KOPT-K1 (cell line): ENCODE results near the gene KIAA1586.
"Not testable (repeated sequence)": the region's sequence is repeated elsewhere in the genome, so short reads cannot be mapped to it uniquely, and the experiment has no call there.

ENCODE experiments used
- H3K27ac ChIP-seq: fragments of 200-600 bp; sonication (generic); 2 replicates; pipeline ENCODE4 v1.5.1; 2016; ENCODE audit warnings: antibody characterized with exemption, mild to moderate bottlenecking, low read depth, low read length; ENCODE audit not compliant: poor library complexity, severe bottlenecking
- H3K36me3 ChIP-seq: fragments of 200-600 bp; sonication (generic); 2 replicates; pipeline ENCODE4 v1.5.1; 2017; ENCODE audit warnings: antibody characterized with exemption, mild to moderate bottlenecking, low read length, moderate library complexity; ENCODE audit not compliant: insufficient read depth
- H3K9me3 ChIP-seq: fragments of 200-600 bp; sonication (generic); 2 replicates; pipeline ENCODE4 v1.5.1; 2017; ENCODE audit warnings: antibody characterized with exemption, low read length, mild to moderate bottlenecking; ENCODE audit not compliant: insufficient read depth, poor library complexity, severe bottlenecking

KIAA1586 gene, protein sequence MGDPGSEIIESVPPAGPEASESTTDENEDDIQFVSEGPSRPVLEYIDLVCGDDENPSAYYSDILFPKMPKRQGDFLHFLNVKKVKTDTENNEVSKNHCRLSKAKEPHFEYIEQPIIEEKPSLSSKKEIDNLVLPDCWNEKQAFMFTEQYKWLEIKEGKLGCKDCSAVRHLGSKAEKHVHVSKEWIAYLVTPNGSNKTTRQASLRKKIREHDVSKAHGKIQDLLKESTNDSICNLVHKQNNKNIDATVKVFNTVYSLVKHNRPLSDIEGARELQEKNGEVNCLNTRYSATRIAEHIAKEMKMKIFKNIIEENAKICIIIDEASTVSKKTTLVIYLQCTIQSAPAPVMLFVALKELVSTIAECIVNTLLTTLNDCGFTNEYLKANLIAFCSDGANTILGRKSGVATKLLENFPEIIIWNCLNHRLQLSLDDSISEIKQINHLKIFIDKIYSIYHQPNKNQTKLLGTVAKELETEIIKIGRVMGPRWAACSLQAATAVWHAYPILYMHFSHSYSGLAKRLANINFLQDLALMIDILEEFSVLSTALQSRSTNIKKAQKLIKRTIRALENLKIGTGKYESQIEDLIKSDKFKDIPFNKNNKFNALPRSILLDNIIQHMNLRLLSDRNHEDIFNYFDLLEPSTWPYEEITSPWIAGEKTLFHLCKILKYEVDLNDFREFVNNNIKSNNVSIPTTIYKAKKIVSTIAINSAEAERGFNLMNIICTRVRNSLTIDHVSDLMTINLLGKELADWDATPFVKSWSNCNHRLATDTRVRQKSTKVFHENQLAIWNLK

DNA sequence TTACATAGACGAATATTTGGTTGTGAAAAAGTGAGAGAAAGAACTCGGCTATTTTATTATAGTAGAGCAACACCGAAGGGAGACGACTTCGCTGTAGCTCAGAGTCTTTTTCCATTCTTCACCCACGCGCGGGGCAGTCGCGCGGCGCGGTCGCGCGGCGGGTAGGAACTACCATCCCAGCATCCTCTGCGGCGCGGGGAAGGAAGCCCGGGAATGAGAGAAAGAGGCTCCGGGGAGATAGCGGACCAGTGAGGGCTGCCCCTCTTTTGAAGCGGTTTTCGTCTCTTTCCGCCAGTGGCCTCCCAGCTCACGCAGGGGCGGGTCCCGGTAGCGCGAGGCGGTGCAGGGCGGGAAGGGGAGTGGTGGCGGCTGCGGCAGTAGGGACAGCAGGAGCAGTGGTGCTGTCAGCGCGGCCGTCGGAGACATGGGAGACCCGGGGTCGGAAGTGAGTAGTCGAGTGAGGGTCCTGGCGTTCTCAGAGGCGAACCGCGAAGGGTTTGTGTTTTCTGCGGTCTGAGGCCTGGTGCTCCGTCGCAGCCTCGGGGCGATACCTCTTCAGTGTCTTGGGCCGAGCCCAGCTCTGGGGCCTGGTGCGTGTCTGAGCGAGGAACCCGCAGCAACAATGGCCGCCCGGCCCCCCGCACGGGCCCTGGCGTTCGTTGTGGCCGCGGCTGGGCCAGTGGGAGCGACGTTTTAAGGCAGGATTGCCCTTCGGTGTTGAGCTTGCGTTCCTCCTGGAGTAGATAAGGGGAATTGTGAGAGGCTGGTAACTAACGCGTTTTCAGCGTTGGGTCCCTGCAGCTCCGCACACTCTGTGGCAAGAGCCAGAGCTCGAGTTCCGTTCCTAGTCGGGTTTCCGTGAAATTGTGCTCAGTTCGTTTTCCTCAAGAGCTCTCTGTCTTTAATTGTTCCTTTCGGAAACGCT is at the start of gene KIAA1586:
Gene KIAA1586 (plus strand): TSS at position 362 of the 925 bp plus-strand sequence. CDS start 63 bp downstream, at position 425.
- H3K9me3 ChIP-seq, result not testable (repeated sequence)
- Histone ChIP-seq H3K36me3 (peaks cover 23% of the 10 kb centered on the region), H3K27ac (peak within 1 kb of the TSS; percentile 38)

DNA sequence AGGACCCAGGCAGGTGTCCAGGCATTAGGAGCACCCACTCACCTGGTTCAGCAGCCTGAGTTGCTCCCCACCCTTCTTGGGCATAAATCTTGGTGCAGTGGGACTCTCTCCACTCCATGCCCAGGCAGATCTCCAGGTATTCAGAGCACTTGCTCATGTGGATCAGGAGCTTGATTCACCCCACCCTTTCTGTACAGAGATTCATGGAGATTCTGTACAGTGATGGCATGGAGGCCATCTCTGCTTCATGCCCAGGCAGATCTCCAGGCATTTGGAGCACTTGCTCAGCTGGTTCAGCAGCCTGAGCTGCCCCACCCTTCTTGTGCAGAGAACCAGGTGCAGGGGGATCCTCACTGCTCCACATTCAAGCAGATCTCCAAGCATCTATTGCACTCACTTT is 47.4 kb upstream of the KIAA1586 start:
- H3K9me3 ChIP-seq, result no peaks in the 10 kb centered on the region
- H3K27ac ChIP-seq, result no peak overlapping the region
- no peaks in the 10 kb centered on the region for H3K36me3 ChIP-seq

DNA sequence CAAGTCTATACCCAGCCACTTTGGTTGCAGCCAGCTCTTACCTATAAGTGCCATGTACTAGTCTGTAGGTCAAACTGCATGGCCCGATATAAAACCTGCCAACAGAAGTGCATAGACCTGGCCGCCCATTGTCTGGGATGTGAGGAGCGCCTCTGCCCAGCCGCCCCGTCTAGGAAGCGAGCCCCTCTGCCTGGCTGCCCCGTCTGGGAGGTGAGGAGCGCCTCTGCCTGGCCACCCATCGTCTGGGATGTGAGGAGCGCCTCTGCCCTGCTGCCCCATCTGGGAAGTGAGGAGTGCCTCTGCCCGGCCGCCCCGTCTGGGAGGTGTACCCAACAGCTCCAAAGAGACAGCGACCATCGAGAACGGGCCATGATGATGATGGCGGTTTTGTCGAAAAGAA is 46.7 kb upstream of the KIAA1586 start:
- not testable (repeated sequence) for H3K36me3 ChIP-seq, H3K9me3 ChIP-seq, H3K27ac ChIP-seq

DNA sequence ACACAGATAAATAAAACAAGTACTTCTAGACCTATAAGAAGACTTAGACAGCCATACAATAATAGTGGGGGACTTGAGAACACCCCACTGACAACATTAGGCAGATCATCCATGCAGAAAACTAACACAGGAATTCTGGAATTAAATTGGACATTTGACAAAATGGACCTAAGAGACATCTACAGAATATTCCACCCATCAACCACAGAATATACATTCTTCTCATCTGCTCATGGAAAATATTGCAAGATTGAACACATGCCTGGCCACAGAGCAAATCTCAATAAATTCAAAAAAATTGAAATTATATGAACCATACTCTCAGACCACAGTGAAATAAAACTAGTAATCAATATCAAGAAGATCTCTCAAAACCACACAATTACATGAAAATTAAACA is 44.3 kb upstream of the KIAA1586 start:
- no peaks in the 10 kb centered on the region for H3K9me3 ChIP-seq
- no peaks in the 10 kb centered on the region for H3K36me3 ChIP-seq
- no peak overlapping the region for H3K27ac ChIP-seq

DNA sequence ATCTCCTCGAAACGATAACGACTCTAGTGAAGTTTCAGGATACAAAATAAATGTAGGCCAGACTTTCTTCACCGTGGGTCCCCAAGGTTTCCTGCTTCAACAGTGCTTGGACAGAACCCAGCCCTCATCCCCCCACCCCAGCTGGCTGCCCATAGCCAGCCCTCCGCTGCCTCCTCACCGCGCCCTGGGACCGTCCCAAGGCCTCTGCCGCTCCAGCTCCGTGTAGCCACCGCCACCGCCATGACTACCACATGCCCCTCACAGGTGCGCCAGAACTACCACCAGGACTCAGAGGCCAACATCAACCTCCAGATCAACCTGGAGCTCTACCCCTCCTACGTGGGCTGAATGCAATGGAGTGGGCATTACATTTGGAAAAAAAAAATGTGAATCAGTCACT is 42.2 kb upstream of the KIAA1586 start:
- H3K9me3 ChIP-seq, result no peaks in the 10 kb centered on the region
- no peak overlapping the region for H3K27ac ChIP-seq
- H3K36me3 ChIP-seq, result no peaks in the 10 kb centered on the region

DNA sequence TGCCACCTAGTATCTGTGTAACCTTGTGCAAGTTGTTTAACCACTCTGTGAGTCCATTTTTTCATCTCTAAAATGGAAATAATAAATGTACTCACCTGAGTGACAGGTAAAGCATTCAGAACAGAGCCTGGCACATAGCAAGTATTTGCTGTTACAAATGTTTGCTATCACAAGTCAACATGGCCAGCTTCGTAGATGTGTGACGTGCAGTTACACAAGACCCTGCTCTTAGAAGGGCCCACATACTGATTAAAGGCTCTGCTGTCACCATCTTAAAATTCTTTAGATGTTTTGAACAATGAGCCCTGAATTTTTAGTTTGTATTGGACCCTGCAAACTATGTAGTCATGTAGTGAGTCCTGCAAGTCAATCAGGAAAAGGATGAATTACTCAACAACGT is 40.4 kb upstream of the KIAA1586 start:
- no peaks in the 10 kb centered on the region for H3K9me3 ChIP-seq
- H3K27ac ChIP-seq, result no peak overlapping the region
- no peaks in the 10 kb centered on the region for H3K36me3 ChIP-seq

DNA sequence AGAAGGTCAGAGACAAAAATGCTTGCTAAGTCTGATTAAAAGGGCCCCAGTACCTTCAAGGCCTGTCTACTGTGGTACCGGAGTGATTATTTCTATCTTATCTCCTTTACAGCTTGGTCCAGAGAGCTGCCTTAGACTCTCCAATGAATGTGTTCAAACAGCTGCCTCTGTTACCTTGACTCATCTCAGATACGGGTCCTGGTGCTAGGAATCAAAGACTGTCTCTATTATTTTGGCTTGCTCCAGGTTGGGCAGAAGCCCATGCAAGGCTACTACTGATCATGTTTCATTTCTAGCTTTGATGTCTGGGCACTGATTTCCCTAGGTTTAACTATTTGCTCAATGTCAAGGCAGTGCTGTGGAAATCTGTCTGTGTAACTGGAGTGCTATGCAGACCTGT is 38.4 kb upstream of the KIAA1586 start:
- H3K9me3 ChIP-seq, H3K27ac ChIP-seq, H3K36me3 ChIP-seq: not testable (repeated sequence)

DNA sequence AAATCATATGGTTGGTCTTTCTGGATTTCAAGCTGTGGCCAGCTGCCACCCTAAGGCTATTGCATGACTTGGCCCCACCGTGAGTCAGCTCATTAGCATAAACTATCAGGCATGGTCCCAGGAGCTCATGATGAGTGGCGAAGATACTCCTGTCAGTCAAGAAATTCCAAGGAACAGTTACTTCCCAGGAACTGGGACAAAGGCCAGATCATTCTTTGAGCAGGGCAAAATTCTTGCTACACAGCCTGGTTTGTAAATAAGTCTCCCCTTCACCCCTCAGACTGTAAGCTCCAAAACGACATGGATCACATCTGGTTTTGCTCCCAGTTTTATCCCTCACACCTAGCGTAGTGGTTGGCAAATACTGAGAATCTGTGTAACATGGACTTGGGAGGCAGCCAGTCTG is 33.0 kb upstream of the KIAA1586 start:
- H3K27ac ChIP-seq, result no peak overlapping the region
- H3K9me3 ChIP-seq, result no peaks in the 10 kb centered on the region
- no peaks in the 10 kb centered on the region for H3K36me3 ChIP-seq

DNA sequence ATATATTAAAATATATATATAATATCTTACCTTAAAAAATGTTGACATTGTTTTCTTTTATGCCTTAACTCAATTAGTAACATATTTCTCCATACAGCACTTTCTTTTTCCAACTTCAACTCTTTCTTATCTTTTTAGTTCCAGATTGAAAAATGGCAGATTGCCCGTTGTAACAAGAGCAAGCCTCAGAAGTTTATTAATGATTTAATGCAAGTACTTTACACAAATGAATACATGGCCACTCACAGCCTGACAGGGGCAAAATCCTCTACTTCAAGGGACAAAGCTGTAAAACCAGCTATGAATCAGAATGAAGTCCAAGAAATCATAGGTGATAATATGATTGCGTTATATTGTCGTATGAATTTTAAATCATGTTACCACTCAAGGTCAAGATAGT is 29.4 kb upstream of the KIAA1586 start:
- Histone ChIP-seq H3K27ac (no peak overlapping the region), H3K36me3 (no peaks in the 10 kb centered on the region), H3K9me3 (no peaks in the 10 kb centered on the region)

DNA sequence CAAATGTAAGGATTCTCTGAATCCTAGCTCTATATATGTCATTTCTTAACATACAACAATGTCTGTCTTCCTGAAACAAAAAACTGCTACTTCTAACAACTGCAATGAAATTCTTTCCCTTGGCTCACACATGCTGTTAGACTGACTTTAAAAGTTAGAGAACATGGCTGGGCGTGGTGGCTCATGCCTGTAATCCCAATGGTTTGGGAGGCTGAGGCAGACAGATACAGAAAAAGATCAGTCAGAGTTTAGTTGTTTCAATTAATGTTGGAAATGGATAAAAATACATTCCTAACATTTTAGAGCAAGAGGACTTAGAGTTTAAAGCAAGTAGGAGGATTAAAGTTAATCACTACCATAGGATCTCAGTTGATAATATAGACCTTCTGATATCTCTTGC is 28.7 kb upstream of the KIAA1586 start:
- Histone ChIP-seq H3K9me3 (no peaks in the 10 kb centered on the region), H3K36me3 (no peaks in the 10 kb centered on the region), H3K27ac (no peak overlapping the region)

DNA sequence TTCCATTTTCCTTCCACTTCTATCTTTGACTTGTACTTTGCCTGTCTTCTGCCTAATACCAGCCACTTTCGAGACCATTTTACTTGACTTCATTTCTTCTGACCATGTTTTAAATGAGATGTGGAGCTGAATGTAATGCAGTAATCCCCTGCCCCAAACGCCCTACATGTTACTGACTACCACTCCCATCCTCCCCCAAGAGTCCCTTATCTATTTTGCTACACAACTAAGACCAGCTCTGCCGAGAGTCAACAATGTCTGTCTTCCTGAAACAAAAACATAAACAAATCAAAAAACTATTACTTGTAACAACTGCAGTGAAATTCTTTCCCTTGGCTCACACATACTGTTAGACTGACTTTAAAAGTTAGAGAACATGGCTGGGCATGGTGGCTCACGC is 27.1 kb upstream of the KIAA1586 start:
- H3K27ac ChIP-seq, result no peak overlapping the region
- no peaks in the 10 kb centered on the region for H3K36me3 ChIP-seq
- peaks cover 7% of the 10 kb centered on the region for H3K9me3 ChIP-seq

DNA sequence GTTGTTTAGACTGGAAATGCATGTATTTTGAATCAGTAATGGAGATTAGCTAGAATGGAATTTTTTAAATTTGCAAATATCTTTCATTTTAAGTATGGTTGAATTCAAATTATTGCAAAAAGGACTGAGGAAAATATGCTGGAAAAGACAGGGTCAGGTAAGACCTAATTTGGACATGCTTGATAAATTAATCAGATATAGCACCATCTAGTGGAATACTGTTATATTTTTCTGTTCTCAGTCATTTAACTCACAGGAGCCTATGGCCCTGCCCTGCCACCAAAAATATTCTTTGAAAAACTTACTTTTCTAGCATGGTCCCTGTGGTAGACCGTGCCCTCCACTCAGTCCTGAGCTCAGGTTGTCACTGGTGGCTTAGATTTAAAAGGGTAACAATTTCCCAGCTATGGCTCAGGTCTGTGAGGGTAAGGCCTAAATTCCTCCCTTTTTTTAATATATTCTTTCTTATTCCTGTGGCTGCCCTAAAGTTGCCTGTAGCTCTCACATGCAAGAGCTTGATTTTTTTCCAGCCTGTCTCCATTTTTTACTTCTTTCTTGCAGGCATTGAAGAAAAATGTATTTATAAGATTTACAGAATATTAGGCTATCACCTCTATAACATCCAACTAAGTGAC is 25.3 kb upstream of the KIAA1586 start:
- Histone ChIP-seq H3K9me3 (peaks cover 20% of the 10 kb centered on the region), H3K36me3 (no peaks in the 10 kb centered on the region), H3K27ac (no peak overlapping the region)

DNA sequence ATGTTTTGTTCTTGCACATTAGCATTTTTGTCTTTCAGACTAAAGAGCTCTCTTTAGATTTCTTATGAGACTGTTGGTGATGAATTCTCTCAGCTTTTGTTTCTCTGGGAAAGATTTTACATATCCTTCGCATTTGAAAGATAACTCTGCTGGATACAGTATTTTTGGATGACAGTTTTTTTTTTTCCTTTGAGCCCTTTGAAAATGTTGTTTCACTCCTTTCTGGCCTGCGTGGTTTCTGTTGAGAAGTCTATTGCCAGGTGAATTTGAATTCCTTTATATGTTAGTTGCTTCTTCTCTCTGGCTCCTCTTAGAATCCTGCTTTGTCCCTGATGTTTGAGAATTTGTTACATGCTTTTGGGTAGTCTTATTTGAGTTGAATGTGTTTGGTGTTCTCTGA is 22.2 kb upstream of the KIAA1586 start:
- H3K9me3 ChIP-seq, result peaks cover 20% of the 10 kb centered on the region
- H3K27ac ChIP-seq, result no peak overlapping the region
- no peaks in the 10 kb centered on the region for H3K36me3 ChIP-seq

DNA sequence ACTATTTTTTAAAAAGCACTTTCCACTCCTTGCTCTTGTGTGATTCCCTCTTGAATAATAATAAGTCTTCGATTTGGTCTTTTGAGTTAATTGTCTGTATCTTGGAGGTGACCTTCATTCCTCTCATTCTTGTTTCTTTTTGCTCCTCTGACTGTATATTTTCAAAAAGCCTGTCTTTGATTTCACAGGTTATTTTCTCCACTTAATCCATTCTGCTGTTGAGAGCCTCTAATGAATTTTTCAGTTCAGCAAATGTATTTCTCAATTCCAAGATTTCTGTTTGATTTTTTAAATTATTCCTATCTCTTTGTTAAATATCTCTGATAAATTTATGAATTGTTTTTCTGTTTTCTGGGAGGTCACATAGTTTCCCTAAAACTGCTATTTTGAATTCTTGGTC is 21.7 kb upstream of the KIAA1586 start:
- Histone ChIP-seq H3K9me3 (peaks cover 20% of the 10 kb centered on the region), H3K27ac (no peak overlapping the region), H3K36me3 (no peaks in the 10 kb centered on the region)
